Fibroblast of gingiva (primary cell): Measurements from ENCODE around the gene BOD1L1.

Experiments
- DNase-seq: peaks from one replicate; pipeline ENCODE4 v3.0.0-alpha.2; 2011; ENCODE audit warnings: low read depth

BOD1L1 gene

DNA sequence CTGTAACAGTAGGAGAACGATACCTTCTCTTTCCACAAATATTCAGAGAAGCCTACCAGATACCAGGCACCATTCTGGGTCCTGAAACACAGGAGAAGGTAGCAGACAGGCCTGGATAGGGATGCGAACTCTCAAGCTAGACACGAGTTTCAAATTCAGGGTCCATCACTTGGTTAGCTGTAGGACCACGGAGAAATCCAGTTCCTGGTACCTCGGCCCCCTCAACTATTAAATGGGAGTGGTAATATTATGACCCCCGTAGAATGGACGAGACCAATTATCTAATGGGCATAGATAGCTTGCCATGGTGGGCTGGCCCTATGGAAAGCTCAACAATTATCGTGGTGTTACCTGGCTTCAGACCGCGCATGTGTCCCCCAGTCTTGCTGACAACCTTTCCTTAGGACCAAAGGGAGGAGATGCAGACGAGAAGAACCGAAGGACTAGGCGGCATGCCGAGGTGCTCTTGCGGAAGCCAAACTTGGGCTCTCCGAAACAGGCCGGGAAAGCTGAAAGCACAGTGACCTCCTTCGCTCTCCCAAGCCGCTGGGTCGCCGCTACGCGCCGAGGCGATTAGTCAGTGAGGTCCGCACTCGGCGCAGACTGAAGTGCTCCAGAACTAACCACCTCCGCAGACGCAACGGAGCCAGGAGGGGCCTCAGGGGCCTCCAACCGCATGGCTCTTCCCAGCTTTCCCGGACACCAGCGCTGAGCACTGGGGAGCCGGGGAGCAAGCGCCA, 102.9 kb downstream of the BOD1L1 start:
- DNase-seq = no peak

- no peak for DNase-seq
Observed at GRCh38 chr4:13523591-13524503, 103.7 kb downstream of the BOD1L1 start.

DNA sequence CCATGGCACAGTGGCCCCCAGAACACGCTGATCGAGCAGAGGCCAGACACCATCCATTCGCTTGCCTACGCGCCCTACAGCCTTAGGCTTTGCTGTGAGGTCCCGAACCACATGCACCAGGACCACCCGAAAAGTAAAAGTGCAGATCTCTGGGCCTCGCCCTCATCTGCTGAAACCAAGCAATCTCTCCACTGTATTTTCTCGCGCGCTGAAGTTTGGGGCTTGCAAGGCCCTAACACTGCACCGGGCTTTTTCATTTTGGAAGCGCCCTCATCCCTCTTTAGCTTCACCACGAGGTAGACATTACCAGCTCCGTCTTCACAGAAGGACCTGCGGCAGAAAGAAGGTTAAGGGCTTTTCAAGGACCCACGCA, 104.4 kb downstream of the BOD1L1 start:
- DNase-seq = no peak

GRCh38 chr4:13522282-13523104, 105.0 kb downstream of the BOD1L1 start:
- no peak for DNase-seq

DNA sequence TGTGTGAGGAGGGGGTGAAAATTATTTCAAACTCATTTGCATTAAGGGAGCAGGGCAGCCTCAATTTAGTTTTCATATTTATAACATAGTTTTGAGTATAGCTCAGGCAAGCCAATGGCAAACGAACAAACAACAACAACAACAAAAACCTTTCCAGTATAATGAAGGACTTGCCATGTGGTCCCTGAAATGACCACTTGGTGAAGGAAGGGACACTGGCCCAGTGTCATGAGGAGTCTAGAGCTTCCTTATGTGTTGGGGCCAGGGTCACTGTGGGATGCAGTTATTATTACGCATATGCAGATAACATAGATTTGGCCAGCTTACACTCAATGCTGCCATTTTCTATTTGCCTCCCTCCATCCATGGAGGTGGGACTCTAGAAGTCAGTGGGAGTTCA, 106.5 kb downstream of the BOD1L1 start:
- DNase-seq = no peak
